Neural cell (in vitro differentiated cells): Measurements from ENCODE around the gene MYF5. TPM values are rescaled to one million over a fixed set of nuclear protein-coding genes. Genes with fewer than 3 reads are reported as not detected.

ENCODE experiments used
- H2AFZ ChIP-seq: fragments of 200-600, 300-800 bp; sonication (generic), shearing (Covaris generic); 2 replicates; pipeline ENCODE4 v1.6.0; 2014; ENCODE audit warnings: low read depth, mild to moderate bottlenecking, antibody characterized with exemption, low read length, moderate library complexity
- H3F3A ChIP-seq: fragments of 200-600 bp; shearing (Covaris generic); 2 replicates; pipeline ENCODE4 v1.6.1; 2016; ENCODE audit warnings: mild to moderate bottlenecking, moderate library complexity, mixed read lengths, antibody characterized with exemption, low read length; ENCODE audit not compliant: insufficient read depth, poor library complexity, severe bottlenecking
- H3K27ac ChIP-seq: fragments of 200-600, 300-800 bp; sonication (generic), shearing (Covaris generic); 2 replicates; pipeline ENCODE4 v1.5.1; 2014; ENCODE audit warnings: mild to moderate bottlenecking, low read length, moderate library complexity
- H3K27me3 ChIP-seq: fragments of 300-800, 200-600 bp; sonication (generic), shearing (Covaris generic); 2 replicates; pipeline ENCODE4 v1.6.0; 2014; ENCODE audit warnings: mild to moderate bottlenecking, low read depth, low read length, moderate library complexity; ENCODE audit not compliant: insufficient read depth
- H3K36me3 ChIP-seq: fragments of 300-800, 200-600 bp; sonication (generic), shearing (Covaris generic); 2 replicates; pipeline ENCODE4 v1.5.1; 2014; ENCODE audit warnings: mild to moderate bottlenecking, antibody characterized with exemption, low read length, moderate library complexity; ENCODE audit not compliant: insufficient read depth
- H3K4me2 ChIP-seq: fragments of 300-800, 200-600 bp; sonication (generic), shearing (Covaris generic); 2 replicates; pipeline ENCODE4 v1.6.0; 2014; ENCODE audit warnings: mild to moderate bottlenecking, low read length
- H3K4me3 ChIP-seq: fragments of 300-800, 200-600 bp; sonication (generic), shearing (Covaris generic); 2 replicates; pipeline ENCODE4 v1.5.1; 2014; ENCODE audit warnings: mild to moderate bottlenecking, low read length, moderate library complexity
- H3K79me2 ChIP-seq: fragments of 200-600 bp; shearing (Covaris generic); replicated peaks from 2 replicates; pipeline ENCODE4 v1.6.0; 2014; ENCODE audit warnings: mild to moderate bottlenecking, low read length, moderate library complexity; ENCODE audit not compliant: insufficient read depth
- H3K9ac ChIP-seq: fragments of 300-800, 200-600 bp; sonication (generic), shearing (Covaris generic); 2 replicates; pipeline ENCODE4 v1.6.1; 2016; ENCODE audit warnings: mild to moderate bottlenecking, low read length, mixed read lengths
- H3K9me2 ChIP-seq: fragments of 200-600 bp; shearing (Covaris generic); 2 replicates; pipeline ENCODE4 v1.6.1; 2016; ENCODE audit warnings: mild to moderate bottlenecking, low read length, mixed read lengths; ENCODE audit not compliant: insufficient read depth
- H3K9me3 ChIP-seq: fragments of 200-600, 300-800 bp; sonication (generic), shearing (Covaris generic); 2 replicates; pipeline ENCODE4 v1.6.1; 2016; ENCODE audit warnings: mild to moderate bottlenecking, mixed run types, low read length, moderate library complexity, mixed read lengths
- H4K20me1 ChIP-seq: fragments of 200-600 bp; shearing (Covaris generic); 2 replicates; pipeline ENCODE4 v1.6.1; 2016; ENCODE audit warnings: mild to moderate bottlenecking, mixed run types; ENCODE audit not compliant: insufficient read depth
- EP300 ChIP-seq: fragments of 450-650 bp; conservative IDR thresholded peaks from 2 replicates; pipeline ENCODE4 v1.6.1; 2014; ENCODE audit warnings: antibody characterized with exemption, mild to moderate bottlenecking, moderate library complexity; ENCODE audit not compliant: poor library complexity, severe bottlenecking
- EZH2 ChIP-seq: fragments of 200-600, 300-800 bp; shearing (Covaris generic), sonication (generic); IDR thresholded peaks from 2 replicates; pipeline ENCODE4 v1.6.1; 2014; ENCODE audit warnings: antibody characterized with exemption, low read length, borderline replicate concordance, mild to moderate bottlenecking; ENCODE audit not compliant: insufficient read depth, poor library complexity, severe bottlenecking
- MXI1 ChIP-seq: fragments of 450-650 bp; conservative IDR thresholded peaks from 2 replicates; pipeline ENCODE4 v1.6.1; 2014; ENCODE audit warnings: antibody characterized with exemption, mild to moderate bottlenecking; ENCODE audit not compliant: poor library complexity, severe bottlenecking
- POLR2AphosphoS5 ChIP-seq: IDR thresholded peaks from 2 replicates; pipeline ENCODE4 v1.6.1; 2012
- RAD21 ChIP-seq: fragments of 450-650 bp; conservative IDR thresholded peaks from 2 replicates; pipeline ENCODE4 v1.6.1; 2014; ENCODE audit warnings: antibody characterized with exemption, mild to moderate bottlenecking, moderate library complexity
- SMC3 ChIP-seq: fragments of 450-650 bp; conservative IDR thresholded peaks from 2 replicates; pipeline ENCODE4 v1.6.1; 2014; ENCODE audit warnings: antibody characterized with exemption, mild to moderate bottlenecking, moderate library complexity; ENCODE audit not compliant: poor library complexity
- TAF1 ChIP-seq: IDR thresholded peaks from 2 replicates; pipeline ENCODE4 v1.6.1; 2012; ENCODE audit warnings: low read depth
- polyA plus RNA-seq: library from polyadenylated mRNA; depleted of rRNA; stranded (reverse); fragments of >200 nt; gene quantifications from 2 replicates; pipeline ENCODE4 v1.2.3, GENCODE V29; 2014
- TF ChIP-seq, protein P1 (sequence below): fragments of 450-650 bp; IDR thresholded peaks from 2 replicates; pipeline ENCODE4 v1.5.1; 2014; ENCODE audit warnings: antibody characterized with exemption, mild to moderate bottlenecking, moderate library complexity; ENCODE audit not compliant: poor library complexity, severe bottlenecking
- TF ChIP-seq, protein P2 (sequence below): IDR thresholded peaks from 2 replicates; pipeline ENCODE4 v1.6.1; 2012; ENCODE audit warnings: borderline replicate concordance

MYF5 gene
- polyA plus RNA-seq, 1 donor from 2014 or later, result not detected

DNA sequence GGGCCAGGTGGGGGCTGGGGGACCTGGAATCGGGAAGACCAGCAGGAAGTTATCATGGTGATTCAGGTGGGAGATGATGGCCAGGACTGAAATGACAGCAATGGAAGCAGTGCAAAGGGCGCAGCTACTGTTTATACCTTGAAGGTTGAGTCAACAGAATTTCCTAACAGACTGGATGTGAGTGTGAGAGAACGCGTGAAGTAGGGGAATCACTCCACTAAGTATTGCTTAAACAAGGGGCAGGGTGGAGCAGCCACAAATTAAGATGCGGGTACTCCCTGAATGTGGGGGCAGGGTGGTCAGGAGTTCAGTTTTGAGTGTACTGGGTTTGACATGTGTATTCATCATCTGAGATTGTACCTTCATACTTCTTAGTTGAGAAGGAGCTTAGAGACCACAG, 45.1 kb downstream of the MYF5 start:
- H3K9me3 ChIP-seq, result no peaks in the 10 kb centered on the region
- no peaks in the 10 kb centered on the region for H4K20me1 ChIP-seq
- H3K27ac ChIP-seq, result no peak overlapping the region
- H3K9ac ChIP-seq, result no peak overlapping the region
- H2AFZ ChIP-seq, result no peak overlapping the region
- H3K4me3 ChIP-seq, result no peak overlapping the region
- TF ChIP-seq EP300 (no peak), EZH2 (no peak), TAF1 (no peak), MXI1 (no peak), POLR2AphosphoS5 (no peak), SMC3 (no peak), RAD21 (no peak)
- TF ChIP-seq, protein P1, sequence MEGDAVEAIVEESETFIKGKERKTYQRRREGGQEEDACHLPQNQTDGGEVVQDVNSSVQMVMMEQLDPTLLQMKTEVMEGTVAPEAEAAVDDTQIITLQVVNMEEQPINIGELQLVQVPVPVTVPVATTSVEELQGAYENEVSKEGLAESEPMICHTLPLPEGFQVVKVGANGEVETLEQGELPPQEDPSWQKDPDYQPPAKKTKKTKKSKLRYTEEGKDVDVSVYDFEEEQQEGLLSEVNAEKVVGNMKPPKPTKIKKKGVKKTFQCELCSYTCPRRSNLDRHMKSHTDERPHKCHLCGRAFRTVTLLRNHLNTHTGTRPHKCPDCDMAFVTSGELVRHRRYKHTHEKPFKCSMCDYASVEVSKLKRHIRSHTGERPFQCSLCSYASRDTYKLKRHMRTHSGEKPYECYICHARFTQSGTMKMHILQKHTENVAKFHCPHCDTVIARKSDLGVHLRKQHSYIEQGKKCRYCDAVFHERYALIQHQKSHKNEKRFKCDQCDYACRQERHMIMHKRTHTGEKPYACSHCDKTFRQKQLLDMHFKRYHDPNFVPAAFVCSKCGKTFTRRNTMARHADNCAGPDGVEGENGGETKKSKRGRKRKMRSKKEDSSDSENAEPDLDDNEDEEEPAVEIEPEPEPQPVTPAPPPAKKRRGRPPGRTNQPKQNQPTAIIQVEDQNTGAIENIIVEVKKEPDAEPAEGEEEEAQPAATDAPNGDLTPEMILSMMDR, result no peak
- TF ChIP-seq, protein P2, sequence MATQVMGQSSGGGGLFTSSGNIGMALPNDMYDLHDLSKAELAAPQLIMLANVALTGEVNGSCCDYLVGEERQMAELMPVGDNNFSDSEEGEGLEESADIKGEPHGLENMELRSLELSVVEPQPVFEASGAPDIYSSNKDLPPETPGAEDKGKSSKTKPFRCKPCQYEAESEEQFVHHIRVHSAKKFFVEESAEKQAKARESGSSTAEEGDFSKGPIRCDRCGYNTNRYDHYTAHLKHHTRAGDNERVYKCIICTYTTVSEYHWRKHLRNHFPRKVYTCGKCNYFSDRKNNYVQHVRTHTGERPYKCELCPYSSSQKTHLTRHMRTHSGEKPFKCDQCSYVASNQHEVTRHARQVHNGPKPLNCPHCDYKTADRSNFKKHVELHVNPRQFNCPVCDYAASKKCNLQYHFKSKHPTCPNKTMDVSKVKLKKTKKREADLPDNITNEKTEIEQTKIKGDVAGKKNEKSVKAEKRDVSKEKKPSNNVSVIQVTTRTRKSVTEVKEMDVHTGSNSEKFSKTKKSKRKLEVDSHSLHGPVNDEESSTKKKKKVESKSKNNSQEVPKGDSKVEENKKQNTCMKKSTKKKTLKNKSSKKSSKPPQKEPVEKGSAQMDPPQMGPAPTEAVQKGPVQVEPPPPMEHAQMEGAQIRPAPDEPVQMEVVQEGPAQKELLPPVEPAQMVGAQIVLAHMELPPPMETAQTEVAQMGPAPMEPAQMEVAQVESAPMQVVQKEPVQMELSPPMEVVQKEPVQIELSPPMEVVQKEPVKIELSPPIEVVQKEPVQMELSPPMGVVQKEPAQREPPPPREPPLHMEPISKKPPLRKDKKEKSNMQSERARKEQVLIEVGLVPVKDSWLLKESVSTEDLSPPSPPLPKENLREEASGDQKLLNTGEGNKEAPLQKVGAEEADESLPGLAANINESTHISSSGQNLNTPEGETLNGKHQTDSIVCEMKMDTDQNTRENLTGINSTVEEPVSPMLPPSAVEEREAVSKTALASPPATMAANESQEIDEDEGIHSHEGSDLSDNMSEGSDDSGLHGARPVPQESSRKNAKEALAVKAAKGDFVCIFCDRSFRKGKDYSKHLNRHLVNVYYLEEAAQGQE, result no peak
- no peak overlapping the region for H3K4me2 ChIP-seq
- H3K79me2 ChIP-seq, result no peaks in the 10 kb centered on the region
- H3K36me3 ChIP-seq, result no peaks in the 10 kb centered on the region
- H3K9me2 ChIP-seq, result no peaks in the 10 kb centered on the region
- no peaks in the 10 kb centered on the region for H3K27me3 ChIP-seq
- no peaks in the 10 kb centered on the region for H3F3A ChIP-seq

DNA sequence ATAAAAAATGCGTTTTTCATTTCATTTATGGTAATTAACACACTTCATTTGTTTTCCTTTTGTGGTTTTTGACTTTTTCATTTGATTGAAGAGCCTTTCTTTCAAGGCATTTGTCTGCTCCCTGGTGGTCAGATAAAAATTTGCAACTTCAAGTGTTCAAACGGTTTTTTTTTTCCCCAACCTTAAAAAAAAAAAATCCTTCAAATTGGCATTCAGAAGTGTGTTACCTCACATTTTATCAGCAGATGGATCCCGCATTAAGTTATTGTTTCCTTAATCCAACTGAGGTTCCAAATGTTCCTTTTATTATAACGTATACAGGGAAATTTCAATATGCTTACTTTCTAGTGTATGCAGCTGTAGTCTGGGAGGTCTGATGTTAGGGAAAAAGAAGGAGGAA, 47.2 kb downstream of the MYF5 start:
- Histone ChIP-seq H4K20me1 (no peaks in the 10 kb centered on the region), H3K9me3 (no peaks in the 10 kb centered on the region), H3K4me2 (no peak overlapping the region), H3K9me2 (no peaks in the 10 kb centered on the region), H3K9ac (no peak overlapping the region), H3K36me3 (no peaks in the 10 kb centered on the region), H3K4me3 (no peak overlapping the region), H3K27me3 (no peaks in the 10 kb centered on the region), H3K27ac (no peak overlapping the region), H2AFZ (no peak overlapping the region), H3F3A (no peaks in the 10 kb centered on the region), H3K79me2 (no peaks in the 10 kb centered on the region)
- TF ChIP-seq, protein P1, result peak; percentile 67
- TF ChIP-seq RAD21 (peak; percentile 73), EP300 (no peak), SMC3 (peak; percentile 73), MXI1 (no peak)
- TF ChIP-seq, protein P2, result no peak
